Tibial nerve (tissue), 4 donors: Measurements from ENCODE around the gene HLA-DOB. TPM values are rescaled to one million over a fixed set of nuclear protein-coding genes. Genes with fewer than 3 reads are reported as not detected.
A peak's percentile ranks its signal among the peaks of the same experiment; 100 is the strongest.

ENCODE experiments used
- DNase-seq, 2 donors: peaks; one replicate each; pipeline ENCODE4 v3.0.0-alpha.2; 2019; ENCODE audit warnings: low spot score in 2 of 2
- H3K27ac ChIP-seq, 4 donors: fragments of 200-600 bp; sonication (generic) in 3 of 4; one replicate each; pipeline ENCODE4 v1.5.1; 2017 to 2019; ENCODE audit warnings: mild to moderate bottlenecking in 1 of 4
- H3K27me3 ChIP-seq, 2 donors: fragments of 200-600 bp; sonication (generic) in 1 of 2; one replicate each; pipeline versions ENCODE4 v1.5.1 to v1.6.0; 2017 to 2019
- H3K36me3 ChIP-seq, 3 donors: fragments of 200-600 bp; sonication (generic); one replicate each; pipeline ENCODE4 v1.5.1; 2018 to 2019
- H3K4me1 ChIP-seq, 4 donors: fragments of 200-600 bp; sonication (generic) in 3 of 4; one replicate each; pipeline ENCODE4 v1.5.1; 2017 to 2019
- H3K4me3 ChIP-seq, 4 donors: fragments of 200-600 bp; sonication (generic) in 3 of 4; one replicate each; pipeline ENCODE4 v1.5.1; 2017 to 2019; ENCODE audit warnings: mild to moderate bottlenecking in 1 of 4, moderate library complexity in 1 of 4
- H3K9me3 ChIP-seq, 4 donors: fragments of 200-600 bp; sonication (generic) in 3 of 4; one replicate each; pipeline ENCODE4 v1.5.1; 2017 to 2019
- EP300 ChIP-seq, 2 donors: sonication (generic); formaldehyde crosslinking; IDR thresholded peaks; one replicate each; pipeline ENCODE4 v1.6.1; 2017; ENCODE audit warnings: antibody characterized with exemption in 2 of 2, mild to moderate bottlenecking in 1 of 2
- POLR2A ChIP-seq, 2 donors: fragments of 450-650 bp; IDR thresholded peaks; one replicate each; pipeline ENCODE4 v1.6.1; 2017; ENCODE audit warnings: antibody characterized with exemption in 2 of 2, mild to moderate bottlenecking in 2 of 2, moderate library complexity in 2 of 2
- WGBS, 2 donors: methylation state at CpG; one replicate each; pipeline ENCODE4 v1.1.5; 2018; 5-methylcytosine and 5-hydroxymethylcytosine counted together
- total RNA-seq, 4 donors: library from RNA; depleted of rRNA; stranded (reverse); fragments of >200 nt; gene quantifications; one replicate each; pipeline ENCODE4 v1.1.0, GENCODE V29; 2016
- TF ChIP-seq, protein P1 (sequence below), 5 experiments: fragments of 200-600 bp in 3 of 5; fragments of 450-650 bp in 2 of 5; sonication (generic) in 3 of 5; IDR thresholded peaks; one replicate each; pipeline ENCODE4 v1.5.1; 2016 to 2019; ENCODE audit warnings: antibody characterized with exemption in 5 of 5, mild to moderate bottlenecking in 3 of 5, moderate library complexity in 2 of 5

The HLA-DOB gene
- total RNA-seq, 4 donors from 2014 or later = 2.1 to 3.5 TPM; not detected in 2

DNA sequence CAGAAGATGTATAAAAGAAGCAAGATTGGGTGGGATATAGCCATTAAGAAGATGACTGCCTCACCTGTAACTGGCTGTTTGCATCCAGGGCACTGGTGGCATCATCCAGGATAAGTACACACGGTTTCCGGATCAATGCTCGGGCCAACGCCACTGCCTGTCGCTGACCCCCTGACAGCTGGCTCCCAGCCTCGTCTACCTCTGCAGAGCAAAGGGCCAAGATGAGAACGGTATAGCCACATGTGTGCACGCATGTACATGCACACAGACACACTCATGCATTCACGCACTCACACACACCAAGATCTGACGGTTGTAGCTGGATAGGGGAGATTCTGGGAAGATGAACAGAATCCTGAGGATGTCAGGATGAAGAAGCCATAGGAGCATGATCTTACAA lies 30.2 kb upstream of the HLA-DOB start:
- 89 to 93% methylated on average over 10 of the region's 10 CpGs for WGBS, 2 donors
- no peaks in the 10 kb centered on the region for H3K27me3 ChIP-seq
- DNase-seq = no peak
- no peak overlapping the region for H3K27ac ChIP-seq
- TF ChIP-seq EP300 (IDR thresholded peaks at IDR 0.05) = no peak
- TF ChIP-seq, protein P1, sequence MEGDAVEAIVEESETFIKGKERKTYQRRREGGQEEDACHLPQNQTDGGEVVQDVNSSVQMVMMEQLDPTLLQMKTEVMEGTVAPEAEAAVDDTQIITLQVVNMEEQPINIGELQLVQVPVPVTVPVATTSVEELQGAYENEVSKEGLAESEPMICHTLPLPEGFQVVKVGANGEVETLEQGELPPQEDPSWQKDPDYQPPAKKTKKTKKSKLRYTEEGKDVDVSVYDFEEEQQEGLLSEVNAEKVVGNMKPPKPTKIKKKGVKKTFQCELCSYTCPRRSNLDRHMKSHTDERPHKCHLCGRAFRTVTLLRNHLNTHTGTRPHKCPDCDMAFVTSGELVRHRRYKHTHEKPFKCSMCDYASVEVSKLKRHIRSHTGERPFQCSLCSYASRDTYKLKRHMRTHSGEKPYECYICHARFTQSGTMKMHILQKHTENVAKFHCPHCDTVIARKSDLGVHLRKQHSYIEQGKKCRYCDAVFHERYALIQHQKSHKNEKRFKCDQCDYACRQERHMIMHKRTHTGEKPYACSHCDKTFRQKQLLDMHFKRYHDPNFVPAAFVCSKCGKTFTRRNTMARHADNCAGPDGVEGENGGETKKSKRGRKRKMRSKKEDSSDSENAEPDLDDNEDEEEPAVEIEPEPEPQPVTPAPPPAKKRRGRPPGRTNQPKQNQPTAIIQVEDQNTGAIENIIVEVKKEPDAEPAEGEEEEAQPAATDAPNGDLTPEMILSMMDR (IDR thresholded peaks at IDR 0.05) = no peak
- no peak for TF ChIP-seq POLR2A (IDR thresholded peaks at IDR 0.05)
- no peaks in the 10 kb centered on the region for H3K9me3 ChIP-seq
- no peak overlapping the region for H3K4me3 ChIP-seq
- H3K36me3 ChIP-seq = peaks cover 0 to 68% (median 28%) of the 10 kb centered on the region in 3 donors
- peaks cover 0 to 54% (median 23%) of the 10 kb centered on the region in 4 donors for H3K4me1 ChIP-seq

DNA sequence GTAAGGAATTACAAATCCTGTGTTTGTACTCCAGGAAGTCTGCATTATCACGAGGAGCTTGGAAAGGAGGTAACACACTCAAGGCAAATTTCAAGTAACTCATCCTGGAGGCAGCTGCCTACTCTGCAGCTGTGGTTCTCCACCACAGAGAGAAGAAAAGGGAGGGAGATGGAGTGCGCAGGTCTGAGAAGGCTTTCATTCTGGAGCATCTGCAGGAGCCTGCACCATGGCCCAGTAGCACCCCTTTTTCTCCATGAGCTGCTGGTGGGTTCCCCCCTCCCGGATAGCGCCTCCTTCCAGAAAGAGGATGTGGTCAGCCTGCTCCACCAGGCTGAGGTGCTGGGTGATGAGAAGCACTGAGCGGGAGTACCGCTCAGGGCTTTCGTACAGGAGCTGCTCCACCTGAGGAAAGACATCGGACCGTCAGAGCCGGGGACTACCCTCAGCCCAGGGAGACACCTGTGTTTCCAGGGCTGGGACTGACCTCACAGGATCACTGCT lies 28.6 kb upstream of the HLA-DOB start:
- DNase-seq = no peak
- H3K27ac ChIP-seq = peak overlapping the region; percentile 92 to 99 (median 96)
- H3K36me3 ChIP-seq = peaks cover 0 to 75% (median 23%) of the 10 kb centered on the region in 3 donors

DNA sequence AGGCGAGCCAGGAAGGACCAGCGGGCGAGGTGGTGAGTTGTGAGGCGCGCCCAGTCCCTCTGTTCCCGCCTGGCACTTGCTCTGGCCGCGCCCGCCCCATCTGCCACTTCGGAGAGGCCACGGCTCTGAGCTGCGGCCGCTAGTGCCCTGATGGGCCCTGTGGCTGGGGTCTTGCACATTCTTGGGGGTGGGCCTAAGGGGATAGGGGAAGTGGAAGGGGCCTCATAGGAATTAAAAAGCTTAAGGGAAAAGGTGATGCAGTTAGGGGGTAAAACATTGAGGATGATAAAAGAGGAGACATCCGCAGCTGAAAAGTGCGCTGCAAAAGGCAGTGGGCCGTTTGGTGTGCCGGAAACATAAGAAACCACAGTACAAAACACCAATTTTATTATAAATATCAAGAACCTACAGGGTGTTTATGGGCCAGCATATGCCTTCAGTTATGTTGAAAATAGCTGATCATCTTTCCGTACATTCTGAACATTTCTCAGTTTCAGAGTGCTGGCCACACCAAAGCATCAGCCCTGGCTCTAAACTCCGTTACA lies 28.1 kb upstream of the HLA-DOB start:
- Histone ChIP-seq H3K4me3 (peak overlapping the region; percentile 56 to 94 (median 76)), H3K9me3 (no peaks in the 10 kb centered on the region), H3K27ac (peak overlapping the region; percentile 92 to 99 (median 96)), H3K36me3 (peaks cover 0 to 71% (median 21%) of the 10 kb centered on the region in 3 donors), H3K4me1 (peaks cover 0 to 39% (median 16%) of the 10 kb centered on the region in 4 donors), H3K27me3 (no peaks in the 10 kb centered on the region)
- TF ChIP-seq EP300 (IDR thresholded peaks at IDR 0.05) = no peak
- no peak for TF ChIP-seq POLR2A (IDR thresholded peaks at IDR 0.05)
- TF ChIP-seq, protein P1 (IDR thresholded peaks at IDR 0.05) = no peak
- 29 to 30% methylated on average over 17 to 19 of the region's 19 CpGs for WGBS, 2 donors
- no peak for DNase-seq

More for the DNA sequence above, 28.6 kb upstream of the HLA-DOB start:
- Histone ChIP-seq H3K9me3 (no peaks in the 10 kb centered on the region), H3K4me1 (peaks cover 0 to 44% (median 16%) of the 10 kb centered on the region in 4 donors), H3K27me3 (no peaks in the 10 kb centered on the region), H3K4me3 (peak overlapping the region in 2 of 4 donors; percentile 67 to 86)
- TF ChIP-seq EP300 (IDR thresholded peaks at IDR 0.05) = no peak
- TF ChIP-seq, protein P1 (IDR thresholded peaks at IDR 0.05) = no peak
- no peak for TF ChIP-seq POLR2A (IDR thresholded peaks at IDR 0.05)
- WGBS, 2 donors = 77 to 82% methylated on average over 10 of the region's 10 CpGs

- peaks cover 0 to 66% (median 21%) of the 10 kb centered on the region in 3 donors for H3K36me3 ChIP-seq
- H3K27ac ChIP-seq = peak within 1 kb of the TSS; percentile 92 to 99 (median 96)
- no peaks in the 10 kb centered on the region for H3K27me3 ChIP-seq
- H3K9me3 ChIP-seq = no peaks in the 10 kb centered on the region
- DNase-seq = peak; percentile 96 to 99
- H3K4me1 ChIP-seq = peaks cover 0 to 38% (median 16%) of the 10 kb centered on the region in 4 donors
- peak within 1 kb of the TSS; percentile 56 to 94 (median 76) for H3K4me3 ChIP-seq
- TF ChIP-seq, protein P1 (IDR thresholded peaks at IDR 0.05) = peak in 4 of 5 experiments; percentile 26 to 66 (median 46)
- TF ChIP-seq POLR2A (IDR thresholded peaks at IDR 0.05) = peak; percentile 93 to 95
- TF ChIP-seq EP300 (IDR thresholded peaks at IDR 0.05) = peak in 1 of 2 donors; percentile 98
- WGBS, 2 donors = 0% methylated on average over 34 to 40 of the region's 40 CpGs
Measured at GRCh38 chr6:32843979-32844838, 27.4 kb upstream of the HLA-DOB start, which contains the start of gene PSMB8. TSS of gene PSMB8 (minus strand) at chr6:32844047. CDS start at chr6:32843996, 51 bp downstream.
